ENCODE measurements around the gene ATAD1.
"Not testable (repeated sequence)": the region's sequence is repeated elsewhere in the genome, so short reads cannot be mapped to it uniquely, and the experiment has no call there.

The ATAD1 gene, protein sequence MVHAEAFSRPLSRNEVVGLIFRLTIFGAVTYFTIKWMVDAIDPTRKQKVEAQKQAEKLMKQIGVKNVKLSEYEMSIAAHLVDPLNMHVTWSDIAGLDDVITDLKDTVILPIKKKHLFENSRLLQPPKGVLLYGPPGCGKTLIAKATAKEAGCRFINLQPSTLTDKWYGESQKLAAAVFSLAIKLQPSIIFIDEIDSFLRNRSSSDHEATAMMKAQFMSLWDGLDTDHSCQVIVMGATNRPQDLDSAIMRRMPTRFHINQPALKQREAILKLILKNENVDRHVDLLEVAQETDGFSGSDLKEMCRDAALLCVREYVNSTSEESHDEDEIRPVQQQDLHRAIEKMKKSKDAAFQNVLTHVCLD

DNA sequence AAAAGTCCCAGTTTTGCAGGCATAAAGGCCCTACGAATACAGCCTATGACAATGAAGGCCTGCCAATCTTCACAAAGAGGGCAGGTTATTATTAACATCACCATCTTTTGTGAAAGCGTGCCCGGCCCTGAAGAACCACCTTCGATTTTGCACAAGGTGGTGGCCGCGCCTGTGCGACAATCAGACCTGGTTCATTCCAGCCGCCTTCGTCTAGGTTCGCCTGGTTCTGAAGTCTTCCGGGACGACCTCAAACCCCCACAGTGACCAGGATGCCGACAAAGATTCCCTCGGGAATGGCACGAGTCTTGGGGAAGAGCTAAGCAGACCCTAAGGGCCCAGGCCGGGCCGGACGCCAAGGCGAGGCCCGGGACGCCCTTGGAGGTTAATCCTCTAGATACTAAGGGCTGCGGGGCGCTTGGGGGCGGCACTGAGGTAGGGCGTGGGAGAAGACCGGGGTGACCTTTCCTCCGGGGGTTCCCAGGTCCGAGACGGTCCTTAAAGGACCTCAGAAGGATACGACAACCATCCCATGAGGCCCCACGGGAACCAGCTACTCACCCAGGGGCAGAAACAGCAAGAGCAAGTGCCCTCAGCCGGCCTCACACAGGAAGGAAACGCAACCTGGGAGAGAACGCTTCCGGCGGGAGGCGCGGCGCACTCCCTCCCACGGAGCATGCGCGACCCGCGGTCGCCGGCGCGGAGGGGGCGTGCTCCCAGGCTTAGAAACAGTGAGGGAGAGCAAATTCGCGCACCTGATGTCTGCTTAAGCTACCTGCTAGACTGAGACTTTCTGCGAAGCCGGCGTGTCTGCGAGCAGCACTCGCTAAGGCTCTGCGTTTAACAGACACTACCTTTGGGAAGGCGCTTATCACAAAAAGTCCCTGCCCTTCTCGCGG lies at the start of gene ATAD1:
TSS of gene ATAD1 (minus strand) at position 618 of the 896 bp plus-strand sequence. CDS start 3,627 bp downstream, outside the sequence.
- peak; percentile 88 for DNase-seq (ENCODE audit: low read depth)

- no peak for DNase-seq (ENCODE audit: low read depth)
Measured at GRCh38 chr10:87867453-87867852, 49.4 kb upstream of the ATAD1 start.

- DNase-seq (ENCODE audit: low read depth), result no peak
Measured at GRCh38 chr10:87866412-87866974, 48.5 kb upstream of the ATAD1 start.

- peak; percentile 41 for DNase-seq (ENCODE audit: low read depth)
Measured at GRCh38 chr10:87865241-87865881, 47.3 kb upstream of the ATAD1 start.

DNA sequence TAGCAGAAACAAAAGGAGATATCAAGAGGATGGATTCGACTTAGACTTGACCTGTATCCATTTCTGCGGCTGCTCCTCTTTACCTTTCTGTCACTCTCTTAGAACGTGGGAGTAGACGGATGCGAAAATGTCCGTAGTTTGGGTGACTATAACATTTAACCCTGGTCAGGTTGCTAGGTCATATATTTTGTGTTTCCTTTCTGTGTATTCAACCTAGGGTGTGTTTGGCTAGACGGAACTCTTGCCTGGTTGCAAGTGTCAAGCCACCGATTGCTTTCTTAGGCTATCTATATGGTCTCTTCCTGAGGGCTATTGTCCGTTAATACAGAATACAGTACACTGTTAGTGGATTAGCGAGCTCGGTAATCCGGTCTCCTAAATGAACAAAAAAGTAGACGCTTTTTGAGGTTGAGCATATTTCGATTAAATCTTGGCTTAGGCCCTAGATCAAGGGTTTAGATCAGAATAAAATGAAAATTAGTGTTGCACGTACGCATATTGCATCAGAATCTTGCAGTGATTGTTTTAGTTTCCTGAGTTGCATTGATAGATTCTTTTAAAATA lies 46.6 kb upstream of the ATAD1 start:
- peak; percentile 51 for DNase-seq (ENCODE audit: low read depth)

GRCh38 chr10:87863951-87864495 lies 46.0 kb upstream of the ATAD1 start:
- peak; percentile 53 for DNase-seq (ENCODE audit: low read depth)

DNA sequence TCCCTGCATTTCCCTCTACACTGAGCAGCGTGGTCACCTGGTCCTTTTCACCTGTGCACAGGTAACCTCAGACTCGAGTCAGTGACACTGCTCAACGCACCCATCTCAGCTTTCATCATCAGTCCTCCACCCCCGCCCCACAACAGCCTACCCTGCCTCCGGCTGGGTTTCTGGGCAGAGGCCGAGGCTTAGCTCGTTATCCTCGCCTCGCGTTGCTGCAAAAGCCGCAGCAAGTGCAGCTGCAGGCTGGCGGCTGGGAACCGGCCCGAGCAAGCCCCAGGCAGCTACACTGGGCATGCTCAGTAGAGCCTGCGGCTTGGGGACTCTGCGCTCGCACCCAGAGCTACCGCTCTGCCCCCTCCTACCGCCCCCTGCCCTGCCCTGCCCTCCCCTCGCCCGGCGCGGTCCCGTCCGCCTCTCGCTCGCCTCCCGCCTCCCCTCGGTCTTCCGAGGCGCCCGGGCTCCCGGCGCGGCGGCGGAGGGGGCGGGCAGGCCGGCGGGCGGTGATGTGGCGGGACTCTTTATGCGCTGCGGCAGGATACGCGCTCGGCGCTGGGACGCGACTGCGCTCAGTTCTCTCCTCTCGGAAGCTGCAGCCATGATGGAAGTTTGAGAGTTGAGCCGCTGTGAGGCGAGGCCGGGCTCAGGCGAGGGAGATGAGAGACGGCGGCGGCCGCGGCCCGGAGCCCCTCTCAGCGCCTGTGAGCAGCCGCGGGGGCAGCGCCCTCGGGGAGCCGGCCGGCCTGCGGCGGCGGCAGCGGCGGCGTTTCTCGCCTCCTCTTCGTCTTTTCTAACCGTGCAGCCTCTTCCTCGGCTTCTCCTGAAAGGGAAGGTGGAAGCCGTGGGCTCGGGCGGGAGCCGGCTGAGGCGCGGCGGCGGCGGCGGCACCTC lies 45.3 kb upstream of the ATAD1 start, which contains the start of the genes KLLN and PTEN:
TSS of gene KLLN (minus strand) at position 481 of the 891 bp plus-strand sequence. CDS start 1,046 bp downstream, outside the sequence.
TSS of gene PTEN (plus strand) at position 573 of the 891 bp plus-strand sequence. CDS start 845 bp downstream, outside the sequence.
- DNase-seq (ENCODE audit: low read depth), result peak; percentile 93

DNA sequence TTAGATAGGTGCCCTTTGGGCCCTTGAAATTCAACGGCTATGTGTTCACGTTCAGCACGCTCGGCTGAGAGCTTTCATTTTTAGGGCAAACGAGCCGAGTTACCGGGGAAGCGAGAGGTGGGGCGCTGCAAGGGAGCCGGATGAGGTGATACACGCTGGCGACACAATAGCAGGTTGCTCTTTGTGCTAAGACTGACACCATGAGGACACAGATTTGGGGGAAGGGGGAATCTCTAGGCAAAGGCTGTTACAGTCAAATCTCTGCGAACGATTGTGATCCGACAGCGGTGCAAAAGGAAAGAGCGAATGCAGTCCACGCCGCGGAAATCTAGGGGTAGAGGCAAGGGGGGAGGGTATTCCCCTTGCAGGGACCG lies 44.6 kb upstream of the ATAD1 start:
- DNase-seq (ENCODE audit: low read depth), result no peak

DNA sequence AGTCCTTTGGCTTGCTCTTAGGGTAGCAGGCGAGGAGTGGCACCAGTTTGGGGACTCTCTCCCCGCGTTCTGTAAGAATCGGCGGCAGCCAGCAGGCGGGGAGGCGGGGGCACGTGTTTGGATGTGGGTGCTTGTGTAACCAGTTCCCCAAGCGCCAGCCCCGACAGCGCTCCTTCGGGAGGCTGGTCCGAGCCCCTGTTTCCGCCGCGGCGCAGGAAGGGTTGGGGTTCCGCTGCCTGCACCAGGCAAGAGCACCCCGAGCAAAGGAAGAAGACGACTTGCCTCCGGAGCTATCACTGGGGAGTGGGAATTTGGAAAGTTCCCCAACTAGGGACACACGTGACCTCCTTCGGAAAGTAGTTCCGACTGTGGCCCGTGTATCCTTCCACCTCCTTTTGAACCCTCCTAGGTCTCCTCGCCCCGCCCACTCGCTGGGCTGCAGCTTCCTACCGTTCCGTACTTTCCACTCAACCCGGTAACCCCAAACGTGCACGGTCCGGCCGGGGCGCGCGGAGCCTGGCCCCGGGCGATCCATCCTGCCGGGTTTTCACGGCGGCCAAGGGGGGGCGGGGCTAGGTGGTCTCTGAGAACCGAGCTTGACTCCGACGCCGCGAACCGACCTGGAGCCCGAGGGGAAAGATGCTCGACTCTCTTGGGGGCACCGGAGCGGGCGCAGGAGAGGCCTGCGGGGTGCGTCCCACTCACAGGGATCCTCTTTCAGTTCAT lies 44.1 kb upstream of the ATAD1 start:
- peak; percentile 99 for DNase-seq (ENCODE audit: low read depth)

GRCh38 chr10:87861566-87861952 lies 43.5 kb upstream of the ATAD1 start:
- peak; percentile 95 for DNase-seq (ENCODE audit: low read depth)

DNA sequence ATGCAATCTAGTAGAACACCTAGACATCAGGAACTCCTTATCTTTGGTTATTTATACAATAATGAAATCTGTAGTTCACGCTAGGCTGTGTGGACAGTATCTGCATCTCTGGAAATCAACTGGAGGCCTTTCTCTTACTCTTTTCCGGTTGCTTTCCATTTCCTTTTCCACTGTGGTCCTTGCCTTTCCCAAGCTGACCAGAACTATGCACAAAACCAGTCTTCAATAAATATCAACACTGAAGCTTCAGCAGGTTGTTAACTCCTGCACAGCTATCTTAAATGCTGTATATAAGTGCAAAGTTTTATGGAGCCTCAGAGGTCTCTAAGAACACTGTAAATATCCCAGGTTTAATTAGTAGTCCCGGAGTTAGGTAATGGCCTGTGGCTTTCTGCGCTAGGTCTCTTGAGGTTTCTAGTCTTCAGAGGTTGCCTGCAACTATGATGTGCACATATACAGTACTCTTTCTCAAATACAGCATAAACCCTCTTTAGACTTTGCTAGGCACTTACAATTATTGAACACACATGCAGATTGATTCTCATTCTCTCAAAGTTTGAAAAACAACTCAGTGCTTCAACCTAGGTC lies 42.9 kb upstream of the ATAD1 start:
- no peak for DNase-seq (ENCODE audit: low read depth)

- DNase-seq (ENCODE audit: low read depth), result peak; percentile 79
Measured at GRCh38 chr10:87860156-87860795, 42.2 kb upstream of the ATAD1 start.

DNA sequence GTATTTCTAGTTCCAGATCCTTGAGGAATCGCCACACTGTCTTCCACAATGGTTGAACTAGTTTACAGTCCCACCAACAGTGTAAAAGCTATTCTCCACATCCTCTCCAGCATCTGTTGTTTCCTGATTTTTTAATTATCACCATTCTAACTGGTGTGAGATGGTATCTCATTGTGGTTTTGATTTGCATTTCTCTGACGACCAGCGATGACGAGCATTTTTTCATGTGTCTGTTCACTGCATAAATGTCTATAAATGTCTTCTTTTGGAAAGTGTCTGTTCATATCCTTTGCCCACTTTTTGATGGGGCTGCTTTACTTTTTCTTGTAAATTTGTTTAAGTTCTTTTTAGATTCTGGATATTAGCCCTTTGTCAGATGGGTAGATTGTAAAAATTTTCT lies 37.6 kb upstream of the ATAD1 start:
- not testable (repeated sequence) for DNase-seq (ENCODE audit: low read depth)

DNA sequence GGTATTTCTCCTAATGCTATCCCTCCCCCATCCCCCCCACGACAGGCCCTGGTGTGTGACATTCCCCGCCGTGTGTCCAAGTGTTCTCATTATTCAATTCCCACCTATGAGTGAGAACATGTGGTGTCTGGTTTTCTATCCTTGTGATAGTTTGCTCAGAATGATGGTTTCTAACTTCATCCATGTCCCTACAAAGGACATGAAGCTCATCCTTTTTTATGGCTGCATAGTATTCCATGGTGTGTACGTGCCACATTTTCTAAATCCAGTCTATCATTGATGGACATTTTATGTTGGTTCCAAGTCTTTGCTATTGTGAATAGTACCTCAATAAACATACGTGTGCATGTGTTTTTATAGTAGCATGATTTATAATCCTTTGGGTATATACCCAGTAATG lies 37.2 kb upstream of the ATAD1 start:
- not testable (repeated sequence) for DNase-seq (ENCODE audit: low read depth)

DNA sequence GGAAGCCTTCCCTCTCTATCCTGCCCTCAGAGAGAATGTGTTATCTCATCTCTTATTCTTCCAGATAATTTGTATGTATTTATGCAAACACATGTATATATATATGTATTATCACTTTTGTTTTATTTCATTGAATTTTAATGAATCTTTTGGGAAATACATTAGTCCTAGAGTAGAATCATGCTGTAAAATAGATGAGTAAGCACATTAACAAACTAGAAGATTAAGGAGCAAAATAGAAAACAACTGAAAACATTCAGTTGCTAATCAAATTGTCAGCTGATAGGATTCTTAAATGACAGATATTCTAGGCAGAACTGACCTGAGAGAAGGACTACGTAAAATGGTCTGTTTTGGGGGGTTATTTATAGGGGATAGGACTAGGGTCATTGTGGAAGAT lies 34.1 kb upstream of the ATAD1 start:
- DNase-seq (ENCODE audit: low read depth), result no peak

DNA sequence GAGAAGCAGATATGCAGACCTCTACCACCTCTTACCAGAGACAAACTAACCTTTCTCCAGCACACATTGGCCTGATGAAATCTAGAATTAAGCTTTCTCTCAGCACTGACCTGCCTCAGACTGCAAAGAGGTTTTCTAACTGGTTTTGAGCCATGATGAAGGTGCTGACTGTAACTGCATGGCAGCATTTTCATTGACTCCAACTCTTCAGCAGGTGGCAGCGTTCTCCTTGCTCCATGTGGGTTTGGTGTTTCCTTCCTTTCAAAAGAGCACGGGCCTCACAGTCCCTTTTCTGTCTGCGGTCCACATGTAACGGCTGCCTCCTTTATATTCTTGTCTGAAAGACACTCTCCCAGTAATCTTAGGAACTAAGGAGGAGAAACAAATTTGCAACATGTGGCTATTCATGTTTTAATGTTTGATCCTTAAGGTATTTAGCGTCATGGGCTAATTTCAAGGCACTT lies 32.7 kb upstream of the ATAD1 start:
- peak; percentile 73 for DNase-seq (ENCODE audit: low read depth)

GRCh38 chr10:87849001-87849400 lies 31.0 kb upstream of the ATAD1 start:
- DNase-seq (ENCODE audit: low read depth), result no peak

- DNase-seq (ENCODE audit: low read depth), result peak; percentile 78
Measured at GRCh38 chr10:87847550-87847949, 29.5 kb upstream of the ATAD1 start.

GRCh38 chr10:87846711-87847110 lies 28.7 kb upstream of the ATAD1 start:
- DNase-seq (ENCODE audit: low read depth), result not testable (repeated sequence)

Data from ELR (cell line).